Body of pancreas (tissue), 4 donors: ENCODE measurements around the gene ST6GAL1.

Experiments
- POLR2A ChIP-seq, 3 donors: fragments of 450-650 bp; IDR thresholded peaks; one replicate each; pipeline ENCODE4 v1.6.1; 2016; ENCODE audit warnings: antibody characterized with exemption in 3 of 3, mild to moderate bottlenecking in 2 of 3
- TF ChIP-seq, protein P1 (sequence below), 7 experiments: fragments of 450-650 bp in 4 of 7; fragments of 200-600 bp in 3 of 7; sonication (generic) in 3 of 7; IDR thresholded peaks; one replicate each; pipeline ENCODE4 v1.5.1; 2016 to 2019; ENCODE audit warnings: antibody characterized with exemption in 7 of 7

DNA sequence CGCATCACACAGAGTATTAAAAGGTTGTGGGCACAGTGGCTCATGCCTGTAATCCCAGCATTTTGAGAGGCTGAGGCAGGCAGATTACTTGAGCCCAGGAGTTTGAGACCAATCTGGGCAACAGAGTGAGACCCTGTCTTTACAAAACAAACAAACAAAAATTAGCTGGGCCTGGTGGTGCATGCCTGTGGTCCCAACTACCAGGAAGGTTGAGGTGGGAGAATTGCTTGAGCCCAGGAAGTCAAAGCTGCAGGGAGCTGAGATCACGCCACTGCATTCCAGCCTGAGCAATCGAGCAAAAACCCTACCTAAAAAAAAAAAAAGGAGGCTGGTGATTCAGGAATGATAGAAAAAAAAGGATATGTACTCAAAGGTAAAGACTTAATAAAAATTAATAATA, 28.2 kb upstream of the ST6GAL1 start:
- TF ChIP-seq, protein P1, sequence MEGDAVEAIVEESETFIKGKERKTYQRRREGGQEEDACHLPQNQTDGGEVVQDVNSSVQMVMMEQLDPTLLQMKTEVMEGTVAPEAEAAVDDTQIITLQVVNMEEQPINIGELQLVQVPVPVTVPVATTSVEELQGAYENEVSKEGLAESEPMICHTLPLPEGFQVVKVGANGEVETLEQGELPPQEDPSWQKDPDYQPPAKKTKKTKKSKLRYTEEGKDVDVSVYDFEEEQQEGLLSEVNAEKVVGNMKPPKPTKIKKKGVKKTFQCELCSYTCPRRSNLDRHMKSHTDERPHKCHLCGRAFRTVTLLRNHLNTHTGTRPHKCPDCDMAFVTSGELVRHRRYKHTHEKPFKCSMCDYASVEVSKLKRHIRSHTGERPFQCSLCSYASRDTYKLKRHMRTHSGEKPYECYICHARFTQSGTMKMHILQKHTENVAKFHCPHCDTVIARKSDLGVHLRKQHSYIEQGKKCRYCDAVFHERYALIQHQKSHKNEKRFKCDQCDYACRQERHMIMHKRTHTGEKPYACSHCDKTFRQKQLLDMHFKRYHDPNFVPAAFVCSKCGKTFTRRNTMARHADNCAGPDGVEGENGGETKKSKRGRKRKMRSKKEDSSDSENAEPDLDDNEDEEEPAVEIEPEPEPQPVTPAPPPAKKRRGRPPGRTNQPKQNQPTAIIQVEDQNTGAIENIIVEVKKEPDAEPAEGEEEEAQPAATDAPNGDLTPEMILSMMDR (IDR thresholded peaks at IDR 0.05), result no peak
- TF ChIP-seq POLR2A (IDR thresholded peaks at IDR 0.05), result no peak
